ENCODE results near the gene FLYWCH1. TPM values are rescaled to one million over a fixed set of nuclear protein-coding genes. Genes with fewer than 3 reads are reported as not detected.

Gene FLYWCH1
- total RNA-seq, 1 donor from 2014 or later, result 5.1 TPM

DNA sequence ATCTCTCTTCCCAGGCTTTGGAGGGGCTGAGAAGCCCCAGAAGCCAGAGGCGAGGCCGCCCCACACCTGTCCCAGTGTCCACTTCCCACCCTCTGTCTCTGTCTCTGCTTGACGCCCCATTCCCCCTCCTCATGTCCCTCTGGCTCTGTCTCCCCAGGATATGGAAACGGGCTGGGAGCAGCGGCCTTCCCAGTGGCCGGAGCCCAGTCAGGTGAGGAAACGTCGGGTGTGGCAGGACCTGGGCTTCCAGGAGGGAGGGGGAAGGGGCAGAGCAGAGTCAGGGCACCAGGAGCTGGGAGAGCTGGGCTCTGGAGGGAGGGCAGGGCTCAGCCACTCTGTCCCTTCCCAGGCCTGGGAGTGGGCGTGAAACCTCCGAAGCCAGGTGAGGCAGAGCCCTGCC, 79.2 kb downstream of the FLYWCH1 start:
- Mint-ChIP-seq H3K27me3 (ENCODE audit: insufficient read depth, low read depth) (peaks cover 2% of the 10 kb centered on the region), H3K9me3 (no peaks in the 10 kb centered on the region), H3K27ac (no peak overlapping the region), H3K4me1 (no peaks in the 10 kb centered on the region), H3K4me3 (no peak overlapping the region), H3K36me3 (no peaks in the 10 kb centered on the region)
- H3K36me3 ChIP-seq, result no peaks in the 10 kb centered on the region
- H3F3A ChIP-seq (ENCODE audit: low read depth), result no peaks in the 10 kb centered on the region
- no peak overlapping the region for H3K4me3 ChIP-seq
- H4K20me1 ChIP-seq (ENCODE audit: low read depth), result no peaks in the 10 kb centered on the region
- no peak overlapping the region for H3K27ac ChIP-seq
- H3K9ac ChIP-seq, result no peak overlapping the region
- no peak overlapping the region for H2AFZ ChIP-seq (replicated peaks)
- no peak for DNase-seq (ENCODE audit: low spot score)
- H3K4me1 ChIP-seq, result peaks cover 4% of the 10 kb centered on the region
- TF ChIP-seq EZH2 (IDR thresholded peaks at IDR 0.05) (no peak), EZH2phosphoT487 (IDR thresholded peaks at IDR 0.05) (no peak)
- TF ChIP-seq, protein P1, sequence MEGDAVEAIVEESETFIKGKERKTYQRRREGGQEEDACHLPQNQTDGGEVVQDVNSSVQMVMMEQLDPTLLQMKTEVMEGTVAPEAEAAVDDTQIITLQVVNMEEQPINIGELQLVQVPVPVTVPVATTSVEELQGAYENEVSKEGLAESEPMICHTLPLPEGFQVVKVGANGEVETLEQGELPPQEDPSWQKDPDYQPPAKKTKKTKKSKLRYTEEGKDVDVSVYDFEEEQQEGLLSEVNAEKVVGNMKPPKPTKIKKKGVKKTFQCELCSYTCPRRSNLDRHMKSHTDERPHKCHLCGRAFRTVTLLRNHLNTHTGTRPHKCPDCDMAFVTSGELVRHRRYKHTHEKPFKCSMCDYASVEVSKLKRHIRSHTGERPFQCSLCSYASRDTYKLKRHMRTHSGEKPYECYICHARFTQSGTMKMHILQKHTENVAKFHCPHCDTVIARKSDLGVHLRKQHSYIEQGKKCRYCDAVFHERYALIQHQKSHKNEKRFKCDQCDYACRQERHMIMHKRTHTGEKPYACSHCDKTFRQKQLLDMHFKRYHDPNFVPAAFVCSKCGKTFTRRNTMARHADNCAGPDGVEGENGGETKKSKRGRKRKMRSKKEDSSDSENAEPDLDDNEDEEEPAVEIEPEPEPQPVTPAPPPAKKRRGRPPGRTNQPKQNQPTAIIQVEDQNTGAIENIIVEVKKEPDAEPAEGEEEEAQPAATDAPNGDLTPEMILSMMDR (IDR thresholded peaks at IDR 0.05), result no peak
- H3K9me3 ChIP-seq (ENCODE audit: low read depth), result no peaks in the 10 kb centered on the region
- H3K27me3 ChIP-seq, result no peaks in the 10 kb centered on the region
- no peaks in the 10 kb centered on the region for H3K79me2 ChIP-seq (ENCODE audit: low read depth)
- no peak overlapping the region for H3K4me2 ChIP-seq

DNA sequence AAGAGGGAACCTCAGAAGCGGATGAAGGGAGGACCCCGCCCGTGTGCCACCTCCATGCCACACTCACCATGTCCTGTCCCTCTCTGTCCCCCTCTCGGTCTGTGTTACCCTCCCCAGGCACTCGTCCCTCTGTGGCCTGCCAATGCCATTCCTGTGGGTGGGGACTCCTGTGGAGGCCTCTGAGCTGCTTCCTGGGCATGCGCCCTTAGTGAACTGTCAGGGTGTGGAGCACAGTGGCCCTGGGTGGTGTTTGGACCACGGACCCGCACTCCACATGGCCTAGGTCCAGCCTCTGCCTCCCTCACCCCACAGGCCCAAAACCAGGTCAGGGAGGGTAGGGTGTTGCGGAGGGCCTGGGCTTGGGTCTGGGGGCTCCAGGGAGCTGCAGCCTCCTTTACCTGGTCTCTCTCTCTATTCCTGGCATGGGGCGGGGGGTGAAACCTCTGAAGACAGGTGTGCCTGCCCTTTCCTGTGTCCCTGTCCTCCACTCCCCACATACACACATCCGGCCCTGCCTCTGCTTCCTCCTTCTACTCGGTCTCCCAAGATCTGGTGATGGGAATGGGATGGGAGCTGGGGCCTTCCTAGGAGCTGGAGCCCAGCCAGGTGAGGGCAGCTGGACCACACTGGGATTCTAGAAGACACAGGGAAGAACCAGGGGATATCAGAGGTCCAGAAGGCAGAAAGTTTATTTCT, 80.0 kb downstream of the FLYWCH1 start:
- peaks cover 4% of the 10 kb centered on the region for H3K4me1 ChIP-seq
- H3K36me3 ChIP-seq, result no peaks in the 10 kb centered on the region
- no peak overlapping the region for H3K4me2 ChIP-seq
- H3K9ac ChIP-seq, result no peak overlapping the region
- no peak overlapping the region for H3K4me3 Mint-ChIP-seq
- H3K27ac Mint-ChIP-seq, result no peak overlapping the region
- H3K27ac ChIP-seq, result no peak overlapping the region
- no peaks in the 10 kb centered on the region for H3F3A ChIP-seq (ENCODE audit: low read depth)
- no peak overlapping the region for H2AFZ ChIP-seq (replicated peaks)
- no peaks in the 10 kb centered on the region for H3K4me1 Mint-ChIP-seq
- H3K9me3 ChIP-seq (ENCODE audit: low read depth), result no peaks in the 10 kb centered on the region
- H3K27me3 Mint-ChIP-seq (ENCODE audit: insufficient read depth, low read depth), result peaks cover 2% of the 10 kb centered on the region
- no peaks in the 10 kb centered on the region for H3K79me2 ChIP-seq (ENCODE audit: low read depth)
- H3K36me3 Mint-ChIP-seq, result no peaks in the 10 kb centered on the region
- H4K20me1 ChIP-seq (ENCODE audit: low read depth), result no peaks in the 10 kb centered on the region
- H3K9me3 Mint-ChIP-seq, result no peaks in the 10 kb centered on the region
- no peak overlapping the region for H3K4me3 ChIP-seq
- TF ChIP-seq EZH2 (IDR thresholded peaks at IDR 0.05) (no peak), EZH2phosphoT487 (IDR thresholded peaks at IDR 0.05) (no peak)
- TF ChIP-seq, protein P1 (IDR thresholded peaks at IDR 0.05), result no peak
- DNase-seq (ENCODE audit: low spot score), result no peak
- no peaks in the 10 kb centered on the region for H3K27me3 ChIP-seq

DNA sequence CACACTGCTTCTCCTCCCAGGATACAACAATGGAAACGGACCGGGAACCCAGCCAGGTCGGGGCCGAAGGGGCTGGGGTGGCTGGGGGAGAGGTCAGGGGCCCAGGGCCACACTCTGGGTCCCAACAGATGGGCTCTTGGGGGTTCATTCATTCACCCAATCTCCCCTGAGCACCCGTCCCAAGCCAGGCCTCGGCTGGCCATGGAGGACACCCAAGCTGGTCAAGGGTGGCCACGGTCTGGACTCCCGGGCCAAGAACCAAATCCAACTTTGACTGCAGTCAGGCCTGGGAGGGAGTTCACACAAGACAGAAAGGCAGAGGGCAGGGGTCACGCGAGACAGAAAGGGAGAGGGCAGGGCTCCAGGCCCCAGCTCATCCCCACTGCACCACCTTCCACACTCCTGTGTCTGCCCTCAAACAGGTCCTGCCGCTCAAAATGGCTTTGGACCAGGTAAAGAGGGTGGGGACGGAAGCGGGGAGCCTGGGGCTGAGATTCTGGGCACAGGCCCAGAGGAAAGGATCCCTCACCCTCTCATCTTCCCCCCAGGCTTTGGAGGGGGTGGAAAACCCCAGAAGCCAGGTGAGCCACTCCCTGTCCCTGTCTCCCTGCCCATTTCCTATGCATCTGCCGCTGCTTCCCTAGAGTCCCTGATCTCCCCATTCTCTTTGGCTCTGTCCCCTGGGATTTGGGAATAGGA, 80.8 kb downstream of the FLYWCH1 start:
- no peaks in the 10 kb centered on the region for H3K27me3 ChIP-seq
- no peak overlapping the region for H3K27ac Mint-ChIP-seq
- peaks cover 4% of the 10 kb centered on the region for H3K4me1 ChIP-seq

More for the DNA sequence above, 80.8 kb downstream of the FLYWCH1 start:
- no peak for DNase-seq (ENCODE audit: low spot score)
- Histone ChIP-seq H3F3A (ENCODE audit: low read depth) (no peaks in the 10 kb centered on the region), H3K9ac (no peak overlapping the region), H3K9me3 (ENCODE audit: low read depth) (no peaks in the 10 kb centered on the region), H3K27ac (no peak overlapping the region), H3K4me2 (no peak overlapping the region), H4K20me1 (ENCODE audit: low read depth) (no peaks in the 10 kb centered on the region), H2AFZ (replicated peaks) (no peak overlapping the region), H3K79me2 (ENCODE audit: low read depth) (no peaks in the 10 kb centered on the region), H3K36me3 (no peaks in the 10 kb centered on the region), H3K4me3 (no peak overlapping the region)
- TF ChIP-seq EZH2phosphoT487 (IDR thresholded peaks at IDR 0.05) (no peak), EZH2 (IDR thresholded peaks at IDR 0.05) (no peak)
- TF ChIP-seq, protein P1 (IDR thresholded peaks at IDR 0.05), result no peak
- H3K9me3 Mint-ChIP-seq, result no peaks in the 10 kb centered on the region
- peaks cover 2% of the 10 kb centered on the region for H3K27me3 Mint-ChIP-seq (ENCODE audit: insufficient read depth, low read depth)
- no peaks in the 10 kb centered on the region for H3K36me3 Mint-ChIP-seq
- no peaks in the 10 kb centered on the region for H3K4me1 Mint-ChIP-seq
- no peak overlapping the region for H3K4me3 Mint-ChIP-seq
